Measurements from ENCODE around the gene LNPEP. TPM values are rescaled to one million over a fixed set of nuclear protein-coding genes. Genes with fewer than 3 reads are reported as not detected.

Gene LNPEP
- total RNA-seq, 2 donors from 2014 or later = 75.7 to 80.3 TPM

DNA sequence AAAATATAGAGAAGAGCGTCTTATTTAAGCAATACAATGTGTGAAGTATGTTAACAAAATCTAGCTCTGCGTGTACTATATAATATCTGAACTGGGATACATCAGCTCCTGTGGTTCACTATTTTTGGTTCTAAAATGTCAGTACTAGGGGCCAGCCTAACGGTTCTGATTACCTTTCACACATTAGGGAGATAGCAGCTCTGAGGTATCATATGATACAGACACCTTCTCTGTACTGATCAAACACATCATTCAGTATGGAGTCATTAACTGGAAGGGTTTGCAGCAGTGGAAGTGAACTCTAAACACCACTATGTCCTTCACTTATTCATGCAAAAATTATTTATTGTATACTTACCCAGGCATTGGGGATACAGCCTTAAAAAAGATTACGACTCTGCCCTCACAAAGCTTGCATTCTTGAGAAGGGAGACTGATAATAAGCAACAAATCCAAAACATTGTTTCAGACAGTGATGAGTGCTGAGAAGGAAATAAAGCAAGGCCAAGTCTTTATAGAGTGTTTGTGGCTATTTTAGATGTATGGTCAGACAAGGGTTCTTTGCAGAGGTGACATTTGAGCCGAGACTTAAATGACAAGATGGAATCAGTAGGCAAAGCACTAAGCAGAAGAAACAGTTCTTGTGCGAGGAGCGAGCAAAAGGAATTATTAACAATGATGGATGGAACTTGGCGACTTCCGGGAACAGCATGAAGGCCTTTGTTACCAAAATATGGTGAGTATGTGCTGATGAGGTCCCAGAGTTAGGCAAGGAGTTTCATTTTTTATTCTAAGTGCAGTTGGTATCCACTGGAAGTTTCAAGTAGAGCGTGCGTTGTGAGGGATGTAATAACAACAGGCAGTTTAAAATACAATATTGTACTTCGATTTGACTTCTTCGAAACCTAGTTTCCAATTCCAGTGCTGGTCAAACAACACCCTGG is 1.8 kb upstream of the LNPEP start:
- Mint-ChIP-seq H3K9me3 (no peaks in the 10 kb centered on the region), H3K4me3 (peak overlapping the region; percentile 93 to 99), H3K4me1 (ENCODE audit: low read depth) (peaks cover 62% of the 10 kb centered on the region), H3K27me3 (ENCODE audit: low read depth) (no peaks in the 10 kb centered on the region), H3K27ac (peak overlapping the region; percentile 98), H3K36me3 (ENCODE audit: insufficient read depth in 2 of 2) (peaks cover 2 to 5% of the 10 kb centered on the region in 2 donors)
- ATAC-seq (replicated peaks in 1 of 2) (no peak), DNase-seq (no peak)

DNA sequence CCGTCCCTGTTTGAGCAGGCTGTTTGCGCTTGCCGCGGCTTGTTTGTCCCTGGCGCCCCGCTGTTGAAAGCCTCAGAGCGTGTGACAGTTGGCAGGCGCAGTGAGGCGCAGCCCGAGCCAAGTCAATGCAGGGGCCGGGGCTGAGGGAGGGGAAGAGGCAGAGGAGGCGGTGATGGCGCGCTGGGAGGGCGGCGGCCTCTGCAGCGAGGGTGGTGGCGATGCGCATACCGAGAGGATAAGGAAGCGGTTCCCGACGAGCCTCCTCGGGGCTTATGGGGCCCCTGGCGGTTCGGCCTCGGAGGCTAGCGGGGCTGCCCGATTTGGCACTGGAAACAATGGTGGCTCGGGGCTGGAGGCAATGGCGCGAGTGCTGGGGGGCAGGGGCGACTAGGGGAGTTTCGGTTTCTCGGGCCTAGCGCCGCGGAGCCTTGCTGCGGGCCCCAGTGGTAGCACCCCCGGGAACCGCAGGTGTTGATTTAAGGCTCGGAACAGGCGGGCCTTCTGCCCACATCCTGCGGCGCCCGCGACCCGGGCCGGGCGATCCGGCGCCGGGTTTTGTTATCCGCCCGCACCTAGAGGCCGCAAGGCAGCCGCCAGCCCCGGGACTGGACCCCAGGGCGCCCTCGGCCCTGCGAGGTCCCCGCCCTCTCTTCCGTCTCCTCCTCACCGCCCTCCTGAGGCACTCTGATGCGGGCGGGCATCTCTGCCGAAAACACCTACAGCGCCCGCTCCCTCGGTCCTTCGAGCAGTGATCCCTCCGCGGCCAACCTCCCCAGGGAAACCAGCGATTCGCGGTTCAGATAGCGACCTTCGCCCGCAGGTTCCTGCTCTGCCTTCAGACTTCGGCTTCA is 947 bp upstream of the LNPEP start:
- Mint-ChIP-seq H3K27me3 (ENCODE audit: low read depth) (no peaks in the 10 kb centered on the region), H3K9me3 (no peaks in the 10 kb centered on the region), H3K4me1 (ENCODE audit: low read depth) (peaks cover 62% of the 10 kb centered on the region), H3K27ac (peak overlapping the region; percentile 98), H3K36me3 (ENCODE audit: insufficient read depth in 2 of 2) (peaks cover 2 to 5% of the 10 kb centered on the region in 2 donors), H3K4me3 (peak overlapping the region; percentile 93 to 99)
- peak; percentile 79 to 81 for ATAC-seq (replicated peaks in 1 of 2)
- peak; percentile 96 to 98 for DNase-seq

DNA sequence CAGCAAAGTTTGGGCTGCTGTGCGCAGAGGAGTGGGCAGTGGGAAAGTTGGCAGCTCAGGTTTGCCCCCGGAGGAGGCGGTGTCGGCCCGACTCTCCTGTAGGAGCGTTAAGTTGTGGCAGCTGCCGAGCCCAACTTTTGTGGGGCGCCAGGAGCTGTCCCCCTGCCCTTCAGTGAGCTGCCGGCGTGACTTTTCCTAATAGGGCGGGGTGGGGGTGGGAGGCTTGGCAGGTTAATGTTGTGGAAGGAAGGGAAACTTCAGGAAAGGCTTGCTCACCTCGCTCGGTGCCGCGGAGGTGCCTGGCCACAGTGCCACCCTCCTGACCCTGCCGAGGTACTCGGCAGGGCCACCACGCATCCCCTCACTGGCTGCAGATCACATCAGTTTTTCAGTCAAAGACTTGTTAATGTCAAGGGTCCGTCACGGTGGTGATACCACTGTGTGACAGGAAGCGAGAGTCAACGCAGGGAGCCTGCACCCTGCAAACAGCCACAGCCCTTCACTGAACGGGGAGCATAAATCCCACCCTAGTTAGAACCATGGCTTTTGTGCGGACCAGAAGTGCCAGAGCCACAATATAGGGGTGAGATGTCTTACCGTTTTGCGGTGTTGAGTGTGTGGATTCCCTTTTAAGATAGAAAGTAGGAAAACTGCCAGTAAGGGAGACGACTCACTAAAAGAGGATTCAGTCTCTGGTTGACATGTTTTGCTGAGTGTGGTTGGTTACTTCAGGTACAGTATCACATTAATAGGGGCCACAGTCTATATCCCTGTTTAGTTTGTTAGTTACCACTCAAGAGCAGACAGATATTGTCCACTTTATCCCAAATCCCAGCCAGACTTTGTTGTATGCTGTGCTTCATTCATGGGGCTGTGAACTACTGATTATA is 796 bp downstream of the LNPEP start:
- Mint-ChIP-seq H3K9me3 (no peaks in the 10 kb centered on the region), H3K36me3 (ENCODE audit: insufficient read depth in 2 of 2) (peaks cover 4 to 8% of the 10 kb centered on the region in 2 donors), H3K4me1 (ENCODE audit: low read depth) (peaks cover 73% of the 10 kb centered on the region), H3K4me3 (peak overlapping the region; percentile 93 to 99), H3K27ac (peak overlapping the region; percentile 99), H3K27me3 (ENCODE audit: low read depth) (no peaks in the 10 kb centered on the region)
- ATAC-seq (replicated peaks in 1 of 2) (peak; percentile 17 to 30), DNase-seq (peak; percentile 64 to 71)

DNA sequence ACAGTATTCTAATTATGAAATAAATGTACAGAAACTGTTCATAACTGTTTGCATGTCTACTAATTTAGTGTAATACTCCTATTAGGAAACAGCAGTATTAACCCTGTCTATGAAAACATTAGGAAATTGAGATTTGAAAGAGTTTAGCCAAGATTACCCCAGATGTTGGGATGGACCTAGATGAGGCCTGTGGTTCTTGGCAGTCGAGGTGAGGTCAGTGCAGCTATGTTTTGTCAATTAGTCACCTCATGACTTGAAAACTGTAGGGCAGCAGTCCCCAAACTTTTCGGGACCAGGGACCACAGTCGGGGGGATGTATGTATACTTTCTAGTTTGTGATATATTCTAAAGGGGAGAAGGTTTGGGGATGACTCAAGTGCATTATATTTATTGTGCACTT is 4.7 kb downstream of the LNPEP start:
- Mint-ChIP-seq H3K9me3 (no peaks in the 10 kb centered on the region), H3K36me3 (ENCODE audit: insufficient read depth in 2 of 2) (peaks cover 5 to 10% of the 10 kb centered on the region in 2 donors), H3K27me3 (ENCODE audit: low read depth) (no peaks in the 10 kb centered on the region), H3K4me1 (ENCODE audit: low read depth) (peaks cover 66% of the 10 kb centered on the region), H3K4me3 (peak overlapping the region; percentile 45 to 62), H3K27ac (peak overlapping the region; percentile 85)
- ATAC-seq (replicated peaks in 1 of 2) (no peak), DNase-seq (no peak)

DNA sequence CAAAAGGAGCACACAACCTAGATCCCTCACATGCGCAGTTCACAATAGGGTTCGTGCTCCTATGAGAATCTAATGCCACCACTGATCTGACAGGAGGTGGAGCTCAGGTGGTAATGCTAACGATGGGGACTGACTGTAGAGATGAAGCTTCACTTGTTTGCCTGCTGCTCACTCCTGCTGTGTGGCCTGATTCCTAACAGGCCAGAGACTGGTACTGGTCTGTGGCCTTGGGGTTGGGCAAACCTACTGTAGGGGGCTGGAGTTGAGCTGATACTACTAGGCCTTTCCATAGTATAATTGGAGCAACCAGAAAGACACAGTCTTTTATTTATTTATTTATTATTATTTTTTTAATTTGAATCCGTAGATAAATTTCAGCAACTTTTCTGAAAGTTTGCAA is 5.3 kb downstream of the LNPEP start:
- Mint-ChIP-seq H3K27me3 (ENCODE audit: low read depth) (no peaks in the 10 kb centered on the region), H3K4me1 (ENCODE audit: low read depth) (peaks cover 72% of the 10 kb centered on the region), H3K27ac (no peak overlapping the region), H3K36me3 (ENCODE audit: insufficient read depth in 2 of 2) (peaks cover 5 to 10% of the 10 kb centered on the region in 2 donors), H3K4me3 (no peak overlapping the region), H3K9me3 (no peaks in the 10 kb centered on the region)
- DNase-seq = no peak
- ATAC-seq (replicated peaks in 1 of 2) = no peak

DNA sequence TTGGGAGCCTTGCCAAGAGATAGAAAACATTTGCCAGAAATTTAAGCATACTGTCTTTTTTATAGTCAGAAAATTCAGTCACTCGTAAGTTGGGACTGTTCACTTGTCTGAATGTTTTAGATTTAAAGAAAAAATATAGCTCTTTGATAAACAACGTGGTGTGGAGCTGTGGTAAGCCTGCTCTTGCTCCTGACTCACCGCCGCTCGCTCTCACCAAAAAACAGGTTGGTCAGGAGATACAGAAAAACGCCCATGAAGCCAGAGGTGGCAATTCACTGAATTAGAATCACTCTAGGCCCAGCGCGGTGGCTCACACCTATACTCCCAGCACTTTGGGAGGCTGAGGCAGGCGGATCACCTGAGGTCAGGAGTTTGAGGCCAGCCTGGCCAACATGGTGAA is 6.2 kb downstream of the LNPEP start:
- Mint-ChIP-seq H3K36me3 (ENCODE audit: insufficient read depth in 2 of 2) (peaks cover 3 to 8% of the 10 kb centered on the region in 2 donors), H3K4me1 (ENCODE audit: low read depth) (peaks cover 81% of the 10 kb centered on the region), H3K27me3 (ENCODE audit: low read depth) (no peaks in the 10 kb centered on the region), H3K4me3 (peak overlapping the region; percentile 62 to 66), H3K27ac (no peak overlapping the region), H3K9me3 (no peaks in the 10 kb centered on the region)
- DNase-seq (peak in 1 of 2 donors; percentile 32), ATAC-seq (replicated peaks in 1 of 2) (peak; percentile 58 to 74)

DNA sequence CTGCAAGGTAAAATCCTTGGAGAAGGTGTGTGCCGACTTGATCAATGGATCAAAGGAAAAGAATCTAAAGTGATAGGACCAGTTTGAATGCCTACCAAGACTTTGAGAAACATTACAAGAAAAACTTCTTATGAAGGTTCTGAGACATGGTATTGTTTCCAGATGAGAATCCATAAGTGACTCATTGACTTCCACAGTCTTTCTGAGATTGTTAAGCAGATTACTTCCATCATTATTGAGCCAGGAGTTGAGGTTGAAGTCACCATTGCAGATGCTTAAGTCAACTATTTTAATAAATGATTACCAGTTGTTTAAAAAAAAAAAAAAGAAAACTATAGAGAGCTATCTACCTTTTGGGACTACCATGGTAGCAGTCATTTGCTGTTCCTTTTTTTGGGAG is 7.0 kb downstream of the LNPEP start:
- Mint-ChIP-seq H3K9me3 (no peaks in the 10 kb centered on the region), H3K27ac (no peak overlapping the region), H3K4me1 (ENCODE audit: low read depth) (peaks cover 80% of the 10 kb centered on the region), H3K4me3 (no peak overlapping the region), H3K36me3 (ENCODE audit: insufficient read depth in 2 of 2) (peaks cover 3 to 8% of the 10 kb centered on the region in 2 donors), H3K27me3 (ENCODE audit: low read depth) (no peaks in the 10 kb centered on the region)
- DNase-seq (no peak), ATAC-seq (replicated peaks in 1 of 2) (no peak)

DNA sequence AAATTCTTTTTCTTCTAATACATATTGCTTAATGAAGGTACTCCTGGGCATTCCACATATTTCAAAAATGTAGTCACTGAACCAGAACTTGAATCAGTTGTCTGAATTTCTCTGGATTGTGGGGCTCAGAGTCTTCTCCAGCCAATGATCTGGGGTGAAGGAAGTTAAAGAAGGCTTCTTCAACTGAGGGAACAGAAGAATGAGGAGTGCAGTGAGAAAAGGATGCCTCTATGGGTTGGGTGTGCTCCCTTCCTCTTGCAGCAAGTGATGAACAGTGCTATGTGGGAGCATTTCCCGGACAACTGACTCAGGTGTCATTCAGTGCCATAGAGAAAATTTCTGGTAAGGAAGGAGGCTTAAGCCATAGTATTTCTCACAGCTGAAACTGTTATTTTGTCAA is 7.9 kb downstream of the LNPEP start:
- no peak for DNase-seq
- H3K36me3 Mint-ChIP-seq (ENCODE audit: insufficient read depth in 2 of 2) = peaks cover 3 to 12% of the 10 kb centered on the region in 2 donors
- no peaks in the 10 kb centered on the region for H3K9me3 Mint-ChIP-seq
- H3K27ac Mint-ChIP-seq = peak overlapping the region; percentile 58
- peaks cover 77% of the 10 kb centered on the region for H3K4me1 Mint-ChIP-seq (ENCODE audit: low read depth)
- no peak overlapping the region for H3K4me3 Mint-ChIP-seq
- no peaks in the 10 kb centered on the region for H3K27me3 Mint-ChIP-seq (ENCODE audit: low read depth)
- ATAC-seq (replicated peaks in 1 of 2) = no peak

DNA sequence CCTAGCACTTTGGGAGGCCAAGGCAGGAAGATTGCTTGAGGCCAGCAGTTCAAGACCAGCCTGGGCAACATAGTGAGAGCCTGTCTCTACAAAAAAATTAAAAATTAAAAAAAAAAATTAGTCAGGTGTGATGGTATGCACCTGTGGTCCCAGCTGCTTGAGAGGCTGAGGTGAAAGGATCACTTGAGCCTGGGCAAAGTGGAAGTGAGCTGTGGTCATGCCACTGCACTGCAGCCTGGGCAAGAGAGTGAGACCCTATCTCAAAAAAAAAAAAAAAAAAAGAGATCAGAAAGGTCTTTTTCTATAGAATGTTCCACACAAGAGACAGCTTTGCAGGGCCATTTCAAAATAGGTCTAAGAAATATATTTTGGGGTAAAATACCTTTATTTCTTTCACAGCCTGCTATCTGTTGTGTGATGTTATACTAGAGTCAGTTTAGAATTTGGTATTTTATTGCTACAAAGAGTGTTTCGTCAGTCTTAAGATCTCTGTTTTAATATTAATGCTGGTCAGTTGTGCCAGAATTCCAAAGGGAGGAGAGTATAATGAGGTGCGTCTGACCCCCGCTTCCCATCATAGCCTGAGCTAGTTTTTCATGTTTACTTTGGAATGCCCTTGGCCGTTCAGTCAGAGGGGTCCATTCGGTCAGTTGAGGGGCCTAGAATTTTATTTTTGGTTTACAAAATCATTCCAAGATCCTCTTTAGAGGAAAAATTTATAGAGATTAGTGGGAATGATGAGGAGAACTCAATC is 9.4 kb downstream of the LNPEP start:
- H3K9me3 Mint-ChIP-seq = peaks cover 0 to 5% of the 10 kb centered on the region in 2 donors
- H3K4me1 Mint-ChIP-seq (ENCODE audit: low read depth) = peaks cover 78% of the 10 kb centered on the region
- H3K36me3 Mint-ChIP-seq (ENCODE audit: insufficient read depth in 2 of 2) = peaks cover 3 to 23% of the 10 kb centered on the region in 2 donors
- no peak overlapping the region for H3K4me3 Mint-ChIP-seq
- no peaks in the 10 kb centered on the region for H3K27me3 Mint-ChIP-seq (ENCODE audit: low read depth)
- no peak overlapping the region for H3K27ac Mint-ChIP-seq
- ATAC-seq (replicated peaks in 1 of 2) (no peak), DNase-seq (no peak)

DNA sequence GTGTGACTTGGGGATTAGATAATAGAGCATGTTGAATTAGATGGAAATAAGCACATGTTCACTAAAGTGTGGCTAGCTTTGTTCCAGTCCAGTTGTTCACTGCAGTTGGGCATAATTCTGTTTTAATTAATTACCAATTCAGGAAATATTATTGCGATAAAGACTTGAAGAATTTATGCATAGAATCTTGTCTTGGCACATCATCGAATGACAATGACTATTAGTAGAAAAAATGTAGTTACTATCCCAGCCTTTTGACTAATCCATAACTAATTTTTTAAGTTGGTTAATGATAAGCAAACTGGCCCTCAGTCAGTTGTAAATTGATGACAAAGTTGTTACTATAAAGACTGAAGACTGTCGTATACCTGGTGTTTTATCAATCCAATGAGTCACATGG is 10.5 kb downstream of the LNPEP start:
- no peak overlapping the region for H3K27ac Mint-ChIP-seq
- no peaks in the 10 kb centered on the region for H3K27me3 Mint-ChIP-seq (ENCODE audit: low read depth)
- H3K4me3 Mint-ChIP-seq = peak overlapping the region in 1 of 2 donors; percentile 49
- H3K36me3 Mint-ChIP-seq (ENCODE audit: insufficient read depth in 2 of 2) = peaks cover 0 to 23% of the 10 kb centered on the region in 2 donors
- H3K9me3 Mint-ChIP-seq = peaks cover 0 to 5% of the 10 kb centered on the region in 2 donors
- ATAC-seq (replicated peaks in 1 of 2) = no peak
- DNase-seq = no peak
- H3K4me1 Mint-ChIP-seq (ENCODE audit: low read depth) = peaks cover 69% of the 10 kb centered on the region

DNA sequence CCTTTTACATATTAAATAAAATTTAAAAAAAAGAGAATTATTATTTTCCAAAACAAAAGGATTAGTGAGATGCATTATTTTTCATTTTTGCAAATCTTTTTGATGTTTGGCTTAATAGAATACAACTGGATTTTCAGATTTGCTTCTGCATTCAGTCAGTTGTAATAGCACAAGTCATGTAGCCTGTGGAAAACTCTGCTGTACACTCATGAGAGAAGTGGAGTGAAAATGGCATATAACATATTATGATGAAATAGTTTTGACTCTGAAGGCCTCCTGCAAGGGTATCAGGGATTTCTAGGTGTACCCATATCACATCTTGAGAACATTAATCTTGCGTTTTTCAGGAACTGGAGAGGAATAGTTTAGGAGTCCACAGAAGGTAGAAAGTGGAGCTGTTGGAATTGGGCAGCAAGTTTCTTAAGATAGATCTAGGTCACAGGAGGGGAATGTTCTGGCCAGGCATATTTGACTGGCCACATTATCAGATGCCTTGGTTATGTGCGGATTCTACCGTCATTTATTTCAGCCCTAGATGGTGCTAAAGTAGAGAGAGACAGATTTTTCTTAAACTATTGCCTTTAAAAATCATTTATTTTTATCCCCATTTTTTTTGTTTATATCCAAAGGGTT is 16.4 kb downstream of the LNPEP start:
- no peak for DNase-seq
- H3K4me3 Mint-ChIP-seq = no peak overlapping the region
- H3K27me3 Mint-ChIP-seq (ENCODE audit: low read depth) = no peaks in the 10 kb centered on the region
- peak overlapping the region; percentile 35 for H3K27ac Mint-ChIP-seq
- peaks cover 74% of the 10 kb centered on the region for H3K4me1 Mint-ChIP-seq (ENCODE audit: low read depth)
- peaks cover 0 to 5% of the 10 kb centered on the region in 2 donors for H3K9me3 Mint-ChIP-seq
- no peak for ATAC-seq (replicated peaks in 1 of 2)
- peaks cover 0 to 17% of the 10 kb centered on the region in 2 donors for H3K36me3 Mint-ChIP-seq (ENCODE audit: insufficient read depth in 2 of 2)

Measured in activated T-cell treated with anti-CD3 and anti-CD28 coated beads, Interleukin-2, amount 50 U/mL, for 72 hours (primary cell).